CD4-positive, CD25-positive, alpha-beta regulatory T cell (primary cell): ENCODE results near the gene AMZ1. TPM values are rescaled to one million over a fixed set of nuclear protein-coding genes. Genes with fewer than 3 reads are reported as not detected.
"Not testable (repeated sequence)": the region's sequence is repeated elsewhere in the genome, so short reads cannot be mapped to it uniquely, and the experiment has no call there.

ENCODE experiments used
- ATAC-seq, 2 donors: fragments of 150-1000 bp; cut with Tn5 transposase; one replicate each; pipeline ENCODE4 v1.10.0; 2021; ENCODE audit warnings: low read depth in 2 of 2, moderate number of reproducible peaks in 2 of 2, moderate library complexity in 1 of 2
- DNase-seq, 3 donors: peaks; one replicate each; pipeline versions ENCODE4 v3.0.0 to v3.0.0-alpha.2; 2012 to 2022; ENCODE audit warnings: mixed read lengths in 1 of 3
- H3K27ac ChIP-seq: one replicate; pipeline ENCODE4 v1.7.0; 2013; ENCODE audit warnings: mild to moderate bottlenecking, low read length; ENCODE audit not compliant: insufficient read depth, poor library complexity, severe bottlenecking
- H3K27me3 ChIP-seq: one replicate; pipeline ENCODE4 v1.7.0; 2013; ENCODE audit warnings: low read length; ENCODE audit not compliant: control insufficient read depth, insufficient read depth
- H3K36me3 ChIP-seq: one replicate; pipeline ENCODE4 v1.7.0; 2013; ENCODE audit warnings: mild to moderate bottlenecking, low read length, moderate library complexity; ENCODE audit not compliant: control insufficient read depth, insufficient read depth
- H3K4me1 ChIP-seq: 2 replicates; pipeline ENCODE4 v1.7.0; 2013; ENCODE audit warnings: mild to moderate bottlenecking, low read length; ENCODE audit not compliant: insufficient read depth, control insufficient read depth, poor library complexity, severe bottlenecking
- H3K4me3 ChIP-seq: one replicate; pipeline ENCODE4 v1.7.0; 2013; ENCODE audit warnings: low read depth, mild to moderate bottlenecking, low read length, moderate library complexity
- H3K9me3 ChIP-seq, 2 experiments: 1 replicate in 1 of 2; 2 replicates in 1 of 2; pipeline ENCODE4 v1.7.0; 2013; ENCODE audit warnings: low read length in 2 of 2, mild to moderate bottlenecking in 1 of 2, moderate library complexity in 1 of 2; ENCODE audit not compliant: control insufficient read depth in 2 of 2
- H3K27ac Mint-ChIP-seq, 3 donors: one replicate each; pipeline ENCODE4 v1.8.0; 2020 to 2022; ENCODE audit warnings: mild to moderate bottlenecking in 3 of 3, mixed read lengths in 3 of 3, moderate library complexity in 2 of 3
- H3K27me3 Mint-ChIP-seq: one replicate; pipeline ENCODE4 v1.8.0; 2022; ENCODE audit warnings: mild to moderate bottlenecking, mixed read lengths
- H3K36me3 Mint-ChIP-seq: one replicate; pipeline ENCODE4 v1.8.0; 2020; ENCODE audit warnings: mixed read lengths
- H3K4me1 Mint-ChIP-seq, 4 donors: one replicate each; pipeline ENCODE4 v1.8.0; 2020 to 2022; ENCODE audit warnings: mixed read lengths in 4 of 4, mild to moderate bottlenecking in 1 of 4
- H3K4me3 Mint-ChIP-seq, 4 donors: one replicate each; pipeline ENCODE4 v1.8.0; 2020 to 2022; ENCODE audit warnings: mild to moderate bottlenecking in 4 of 4, mixed read lengths in 4 of 4, moderate library complexity in 3 of 4
- H3K9me3 Mint-ChIP-seq, 7 donors: one replicate each; pipeline ENCODE4 v1.8.0; 2020 to 2022; ENCODE audit warnings: mixed read lengths in 7 of 7, mild to moderate bottlenecking in 3 of 7, moderate library complexity in 2 of 7
- polyA plus RNA-seq, 4 donors: library from polyadenylated mRNA; unstranded; fragments of 300-500 nt; fragmentation: Illumina TruSeq; gene quantifications; one replicate each; pipeline ENCODE4 v1.2.3, GENCODE V29; 2021
- total RNA-seq: library from RNA; stranded (reverse); gene quantifications from one replicate; pipeline ENCODE4 v1.2.3, GENCODE V29; 2022

The AMZ1 gene
- total and polyA plus RNA-seq, 5 donors from 2014 or later = 0.43 to 1.8 (median 0.64) TPM

GRCh38 chr7:2678454-2678853, 9.5 kb upstream of the AMZ1 start:
- not testable (repeated sequence) for H3K4me1 ChIP-seq, H3K4me3 ChIP-seq, H3K36me3 Mint-ChIP-seq, H3K9me3 ChIP-seq, H3K27ac ChIP-seq, H3K4me1 Mint-ChIP-seq, H3K36me3 ChIP-seq, ATAC-seq, H3K27me3 Mint-ChIP-seq, H3K27ac Mint-ChIP-seq, DNase-seq, H3K9me3 Mint-ChIP-seq, H3K27me3 ChIP-seq, H3K4me3 Mint-ChIP-seq

- not testable (repeated sequence) for H3K36me3 Mint-ChIP-seq, H3K4me3 Mint-ChIP-seq, H3K9me3 Mint-ChIP-seq, H3K4me3 ChIP-seq, DNase-seq, H3K27me3 Mint-ChIP-seq, H3K27ac ChIP-seq, H3K27ac Mint-ChIP-seq, H3K9me3 ChIP-seq, H3K4me1 Mint-ChIP-seq, ATAC-seq, H3K36me3 ChIP-seq, H3K4me1 ChIP-seq, H3K27me3 ChIP-seq
Measured at GRCh38 chr7:2679135-2680127, 8.6 kb upstream of the AMZ1 start.

- H3K27me3 ChIP-seq = no peaks in the 10 kb centered on the region
- no peak overlapping the region for H3K27ac Mint-ChIP-seq
- no peak overlapping the region for H3K27ac ChIP-seq
- H3K36me3 ChIP-seq = no peaks in the 10 kb centered on the region
- no peaks in the 10 kb centered on the region for H3K36me3 Mint-ChIP-seq
- H3K9me3 ChIP-seq = no peaks in the 10 kb centered on the region
- no peaks in the 10 kb centered on the region for H3K4me1 Mint-ChIP-seq
- ATAC-seq (no peak), DNase-seq (no peak)
- no peak overlapping the region for H3K4me3 Mint-ChIP-seq
- H3K4me1 ChIP-seq = no peaks in the 10 kb centered on the region
- H3K9me3 Mint-ChIP-seq = peaks cover 0 to 1% (median 0%) of the 10 kb centered on the region in 7 donors
- H3K4me3 ChIP-seq = no peak overlapping the region
- H3K27me3 Mint-ChIP-seq = peaks cover 9% of the 10 kb centered on the region
Measured at GRCh38 chr7:2680256-2680655, 7.7 kb upstream of the AMZ1 start.

- H3K27me3 ChIP-seq = peaks cover 2% of the 10 kb centered on the region
- Mint-ChIP-seq H3K4me1 (peaks cover 0 to 1% (median 0%) of the 10 kb centered on the region in 4 donors), H3K27ac (no peak overlapping the region), H3K4me3 (no peak overlapping the region), H3K27me3 (peaks cover 9% of the 10 kb centered on the region), H3K9me3 (peaks cover 0 to 1% (median 0%) of the 10 kb centered on the region in 7 donors), H3K36me3 (no peaks in the 10 kb centered on the region)
- no peaks in the 10 kb centered on the region for H3K4me1 ChIP-seq
- DNase-seq (peak; percentile 22 to 55 (median 27)), ATAC-seq (no peak)
- no peak overlapping the region for H3K27ac ChIP-seq
- H3K9me3 ChIP-seq = no peaks in the 10 kb centered on the region
- H3K4me3 ChIP-seq = no peak overlapping the region
- no peaks in the 10 kb centered on the region for H3K36me3 ChIP-seq
Measured at GRCh38 chr7:2680792-2681490, 7.1 kb upstream of the AMZ1 start.

- Mint-ChIP-seq H3K27me3 (peaks cover 13% of the 10 kb centered on the region), H3K36me3 (no peaks in the 10 kb centered on the region), H3K9me3 (peaks cover 0 to 1% (median 0%) of the 10 kb centered on the region in 7 donors), H3K4me1 (peaks cover 0 to 2% (median 0%) of the 10 kb centered on the region in 4 donors), H3K27ac (no peak overlapping the region), H3K4me3 (no peak overlapping the region)
- no peaks in the 10 kb centered on the region for H3K9me3 ChIP-seq
- H3K4me3 ChIP-seq = no peak overlapping the region
- ATAC-seq = no peak
- H3K36me3 ChIP-seq = no peaks in the 10 kb centered on the region
- DNase-seq = no peak
- H3K27me3 ChIP-seq = peaks cover 7% of the 10 kb centered on the region
- no peaks in the 10 kb centered on the region for H3K4me1 ChIP-seq
- no peak overlapping the region for H3K27ac ChIP-seq
Measured at GRCh38 chr7:2681929-2682799, 5.8 kb upstream of the AMZ1 start.

GRCh38 chr7:2684501-2684900, 3.5 kb upstream of the AMZ1 start:
- H3K36me3 Mint-ChIP-seq = no peaks in the 10 kb centered on the region
- H3K27me3 Mint-ChIP-seq = peaks cover 24% of the 10 kb centered on the region
- Histone ChIP-seq H3K36me3 (no peaks in the 10 kb centered on the region), H3K4me3 (no peak overlapping the region), H3K27me3 (peaks cover 12% of the 10 kb centered on the region), H3K4me1 (peaks cover 16% of the 10 kb centered on the region), H3K9me3 (no peaks in the 10 kb centered on the region), H3K27ac (no peak overlapping the region)
- no peak overlapping the region for H3K27ac Mint-ChIP-seq
- H3K4me1 Mint-ChIP-seq = peaks cover 0 to 10% (median 6%) of the 10 kb centered on the region in 4 donors
- peaks cover 0 to 1% (median 0%) of the 10 kb centered on the region in 7 donors for H3K9me3 Mint-ChIP-seq
- no peak for DNase-seq
- no peak for ATAC-seq
- no peak overlapping the region for H3K4me3 Mint-ChIP-seq

GRCh38 chr7:2686101-2686500, 1.9 kb upstream of the AMZ1 start:
- H3K9me3 ChIP-seq = no peaks in the 10 kb centered on the region
- Mint-ChIP-seq H3K27ac (no peak overlapping the region), H3K9me3 (peaks cover 0 to 1% (median 0%) of the 10 kb centered on the region in 7 donors), H3K27me3 (peaks cover 36% of the 10 kb centered on the region), H3K4me3 (no peak overlapping the region), H3K36me3 (no peaks in the 10 kb centered on the region), H3K4me1 (peaks cover 0 to 20% (median 6%) of the 10 kb centered on the region in 4 donors)
- no peak overlapping the region for H3K27ac ChIP-seq
- H3K36me3 ChIP-seq = no peaks in the 10 kb centered on the region
- peaks cover 16% of the 10 kb centered on the region for H3K4me1 ChIP-seq
- DNase-seq (no peak), ATAC-seq (no peak)
- H3K27me3 ChIP-seq = peaks cover 18% of the 10 kb centered on the region
- no peak overlapping the region for H3K4me3 ChIP-seq
